BJ (cell line): ENCODE measurements around the gene KLHL29. TPM values are rescaled to one million over a fixed set of nuclear protein-coding genes. Genes with fewer than 3 reads are reported as not detected.

ENCODE experiments used
- CTCF ChIA-PET: fragments of 350-600 bp; formaldehyde crosslinking; extraction: SDS; loops from one replicate; lab custom pipeline; 2021; ENCODE audit warnings: antibody characterized with exemption, inconsistent platforms; lab: Yijun Ruan, JAX
- POLR2A ChIA-PET: fragments of 300-600 bp; sonication (Branson Sonifier 250); formaldehyde crosslinking; extraction: SDS; loops from one replicate; lab custom pipeline; 2021; ENCODE audit warnings: antibody characterized with exemption; lab: Charles Lee
- DNase-seq: peaks from one replicate; pipeline ENCODE4 v3.0.0-alpha.2; 2011; ENCODE audit warnings: low read depth
- H3K27me3 ChIP-seq: 2 replicates; pipeline ENCODE4 v1.6.0; 2011; ENCODE audit warnings: low read length; ENCODE audit not compliant: control insufficient read depth, insufficient read depth
- H3K36me3 ChIP-seq: 2 replicates; pipeline ENCODE4 v1.5.1; 2011; ENCODE audit warnings: low read length; ENCODE audit not compliant: control insufficient read depth, insufficient read depth
- H3K4me3 ChIP-seq: 2 replicates; pipeline ENCODE4 v1.5.1; 2011; ENCODE audit warnings: low read depth, mild to moderate bottlenecking, control low read depth, low read length
- CTCF ChIP-seq: IDR thresholded peaks from 2 replicates; pipeline ENCODE4 v1.5.1; 2011; ENCODE audit warnings: low read depth, mild to moderate bottlenecking, control low read depth, inconsistent platforms, low read length, moderate library complexity; ENCODE audit not compliant: insufficient read depth
- polyA plus RNA-seq: library from polyadenylated mRNA; depleted of rRNA; stranded (reverse); fragments of >200 nt; gene quantifications from 2 replicates; pipeline ENCODE4 v1.2.3, GENCODE V29; 2011

Gene KLHL29
- polyA plus RNA-seq, 1 experiment, result 10.0 TPM

- CTCF ChIA-PET, result interaction anchor here (0.5 kb wide), 1 partner anchor 278 kb away, joined by 3 read pairs; no protein-coding TSS in a partner anchor
- H3K27me3 ChIP-seq, result no peaks in the 10 kb centered on the region
- H3K36me3 ChIP-seq, result peaks cover 7% of the 10 kb centered on the region
- no peak overlapping the region for H3K4me3 ChIP-seq
- DNase-seq, result no peak
- no peak for TF ChIP-seq CTCF
- POLR2A ChIA-PET, result no interaction called here
These were observed 97.6 kb downstream of the KLHL29 start for GRCh38 chr2:23482607-23483006.

- H3K27me3 ChIP-seq, result no peaks in the 10 kb centered on the region
- no peak for DNase-seq
These were observed 98.8 kb downstream of the KLHL29 start for GRCh38 chr2:23483791-23484190.

GRCh38 chr2:23484275-23484674 is 99.3 kb downstream of the KLHL29 start:
- no peak for TF ChIP-seq CTCF
- H3K36me3 ChIP-seq, result peaks cover 4% of the 10 kb centered on the region
- CTCF ChIA-PET, result no interaction called here
- H3K4me3 ChIP-seq, result no peak overlapping the region
- no peaks in the 10 kb centered on the region for H3K27me3 ChIP-seq
- DNase-seq, result no peak
- POLR2A ChIA-PET, result no interaction called here

More at GRCh38 chr2:23483791-23484190, 98.8 kb downstream of the KLHL29 start:
- TF ChIP-seq CTCF, result no peak
- ChIA-PET POLR2A (no interaction called here), CTCF (no interaction called here)
- Histone ChIP-seq H3K36me3 (peaks cover 6% of the 10 kb centered on the region), H3K4me3 (no peak overlapping the region)

GRCh38 chr2:23484767-23485166 is 99.8 kb downstream of the KLHL29 start:
- POLR2A ChIA-PET, result no interaction called here
- DNase-seq, result no peak
- Histone ChIP-seq H3K36me3 (peaks cover 3% of the 10 kb centered on the region), H3K27me3 (no peaks in the 10 kb centered on the region), H3K4me3 (no peak overlapping the region)
- CTCF ChIA-PET, result no interaction called here
- no peak for TF ChIP-seq CTCF

GRCh38 chr2:23485261-23485660 is 100.3 kb downstream of the KLHL29 start:
- TF ChIP-seq CTCF, result no peak
- CTCF ChIA-PET, result no interaction called here
- no peaks in the 10 kb centered on the region for H3K27me3 ChIP-seq
- no peak overlapping the region for H3K4me3 ChIP-seq
- POLR2A ChIA-PET, result no interaction called here
- peaks cover 3% of the 10 kb centered on the region for H3K36me3 ChIP-seq
- DNase-seq, result no peak
